ENCODE data around the gene SYTL3. TPM values are rescaled to one million over a fixed set of nuclear protein-coding genes. Genes with fewer than 3 reads are reported as not detected.

SYTL3 gene
- polyA plus RNA-seq, 1 experiment: 1.7 TPM

GRCh38 chr6:158665332-158665731 is 15.5 kb downstream of the SYTL3 start:
- DNase-seq (ENCODE audit: low read depth): no peak
- Histone ChIP-seq H3K27me3 (ENCODE audit: control insufficient read depth, insufficient read depth, low read length) (no peaks in the 10 kb centered on the region), H3K4me3 (ENCODE audit: low read depth, low read length) (no peak overlapping the region), H3K36me3 (ENCODE audit: control insufficient read depth, insufficient read depth, low read length) (no peaks in the 10 kb centered on the region)
- TF ChIP-seq CTCF (IDR thresholded peaks at IDR 0.05; ENCODE audit: insufficient read depth, low read depth, low read length): no peak
- POLR2A ChIA-PET: no interaction called here
- CTCF ChIA-PET: no interaction called here

- H3K36me3 ChIP-seq (ENCODE audit: control insufficient read depth, insufficient read depth, low read length): no peaks in the 10 kb centered on the region
- no peak overlapping the region for H3K4me3 ChIP-seq (ENCODE audit: low read depth, low read length)
- POLR2A ChIA-PET: interaction anchor here (0.9 kb wide), 1 partner anchor 12 kb away, joined by 3 read pairs; no protein-coding TSS in a partner anchor
- CTCF ChIA-PET: interaction anchor here (1.9 kb wide), 1 partner anchor 24 kb away, joined by 14 read pairs; no protein-coding TSS in a partner anchor
- H3K27me3 ChIP-seq (ENCODE audit: control insufficient read depth, insufficient read depth, low read length): no peaks in the 10 kb centered on the region
- no peak for DNase-seq (ENCODE audit: low read depth)
- no peak for TF ChIP-seq CTCF (IDR thresholded peaks at IDR 0.05; ENCODE audit: insufficient read depth, low read depth, low read length)
These were observed 16.9 kb downstream of the SYTL3 start for GRCh38 chr6:158666628-158667359.

- CTCF ChIA-PET: interaction anchor here (1.9 kb wide), 1 partner anchor 23 kb away, joined by 14 read pairs; no protein-coding TSS in a partner anchor
- H3K27me3 ChIP-seq (ENCODE audit: control insufficient read depth, insufficient read depth, low read length): no peaks in the 10 kb centered on the region
- no peak for TF ChIP-seq CTCF (IDR thresholded peaks at IDR 0.05; ENCODE audit: insufficient read depth, low read depth, low read length)
- POLR2A ChIA-PET: interaction anchor here (0.9 kb wide), 1 partner anchor 13 kb away, joined by 3 read pairs; no protein-coding TSS in a partner anchor
- H3K36me3 ChIP-seq (ENCODE audit: control insufficient read depth, insufficient read depth, low read length): no peaks in the 10 kb centered on the region
- no peak overlapping the region for H3K4me3 ChIP-seq (ENCODE audit: low read depth, low read length)
- DNase-seq (ENCODE audit: low read depth): no peak
These were observed 17.6 kb downstream of the SYTL3 start for GRCh38 chr6:158667360-158667981.

GRCh38 chr6:158668707-158669103 is 18.9 kb downstream of the SYTL3 start:
- POLR2A ChIA-PET: no interaction called here
- DNase-seq (ENCODE audit: low read depth): no peak
- Histone ChIP-seq H3K27me3 (ENCODE audit: control insufficient read depth, insufficient read depth, low read length) (no peaks in the 10 kb centered on the region), H3K4me3 (ENCODE audit: low read depth, low read length) (no peak overlapping the region), H3K36me3 (ENCODE audit: control insufficient read depth, insufficient read depth, low read length) (no peaks in the 10 kb centered on the region)
- CTCF ChIA-PET: no interaction called here
- no peak for TF ChIP-seq CTCF (IDR thresholded peaks at IDR 0.05; ENCODE audit: insufficient read depth, low read depth, low read length)
